Upper lobe of left lung (tissue), 6 donors: ENCODE measurements around the gene KDELR1. TPM values are rescaled to one million over a fixed set of nuclear protein-coding genes. Genes with fewer than 3 reads are reported as not detected.
"Not testable (repeated sequence)": the region's sequence is repeated elsewhere in the genome, so short reads cannot be mapped to it uniquely, and the experiment has no call there.

Experiments used
- ATAC-seq, 2 donors: fragments of 200-7000 bp; cut with Tn5 transposase; one replicate each; pipeline ENCODE4 v1.9.1; 2022; ENCODE audit warnings: mild to moderate bottlenecking in 2 of 2, moderate library complexity in 2 of 2; ENCODE audit not compliant: low FRiP score in 2 of 2
- DNase-seq, 2 donors: peaks; one replicate each; pipeline ENCODE4 v3.0.0-alpha.2; 2019 to 2020
- H3K27ac ChIP-seq, 4 donors: fragments of 200-600 bp; sonication (generic); one replicate each; pipeline ENCODE4 v1.5.1; 2016 to 2019
- H3K27me3 ChIP-seq, 4 donors: fragments of 200-600 bp; sonication (generic); one replicate each; pipeline ENCODE4 v1.5.1; 2017 to 2019
- H3K36me3 ChIP-seq, 4 donors: fragments of 200-600 bp; sonication (generic); one replicate each; pipeline ENCODE4 v1.5.1; 2016 to 2019
- H3K4me1 ChIP-seq, 4 donors: fragments of 200-600 bp; sonication (generic); one replicate each; pipeline ENCODE4 v1.5.1; 2018 to 2019
- H3K4me3 ChIP-seq, 4 donors: fragments of 200-600 bp; sonication (generic); one replicate each; pipeline ENCODE4 v1.5.1; 2017 to 2019; ENCODE audit warnings: mild to moderate bottlenecking in 2 of 4, moderate library complexity in 1 of 4
- H3K9me3 ChIP-seq, 4 donors: fragments of 200-600 bp; sonication (generic); one replicate each; pipeline ENCODE4 v1.5.1; 2018 to 2019
- EP300 ChIP-seq, 4 donors: sonication (generic); formaldehyde crosslinking; IDR thresholded peaks; one replicate each; pipeline ENCODE4 v1.5.1; 2017; ENCODE audit warnings: antibody characterized with exemption in 4 of 4, control low read depth in 2 of 4
- POLR2A ChIP-seq, 4 donors: fragments of 450-650 bp; IDR thresholded peaks; one replicate each; pipeline ENCODE4 v1.5.1; 2016 to 2017; ENCODE audit warnings: antibody characterized with exemption in 4 of 4, mild to moderate bottlenecking in 2 of 4
- POLR2AphosphoS5 ChIP-seq, 2 donors: sonication (generic); formaldehyde crosslinking; IDR thresholded peaks; one replicate each; pipeline ENCODE4 v1.5.1; 2017; ENCODE audit warnings: antibody characterized with exemption in 2 of 2
- WGBS, 2 donors: methylation state at CpG; one replicate each; pipeline ENCODE4 v1.1.5; 2017 to 2018; 5-methylcytosine and 5-hydroxymethylcytosine counted together
- total RNA-seq, 6 donors: library from RNA; depleted of rRNA in 4 of 6; stranded (reverse); fragments of >200 nt in 4 of 6; gene quantifications; one replicate each; pipeline versions ENCODE4 v1.1.0 to v1.2.1, GENCODE V29; 2016 to 2021
- TF ChIP-seq, protein P1 (sequence below), 6 experiments: fragments of 450-650 bp in 4 of 6; fragments of 200-600 bp in 2 of 6; sonication (generic) in 2 of 6; IDR thresholded peaks; one replicate each; pipeline ENCODE4 v1.5.1; 2016 to 2019; ENCODE audit warnings: antibody characterized with exemption in 6 of 6
- donor health status: DM: no; HTN: no; CAD: no; lungs with moderate emphysema.
- donor health status: DM: no; HTN: yes; CAD: no; lungs with severe emphysema.

The KDELR1 gene
- total RNA-seq, 6 donors from 2014 or later: 44.6 to 141 (median 96.8) TPM

- Histone ChIP-seq H3K36me3 (no peaks in the 10 kb centered on the region), H3K27ac (no peak overlapping the region), H3K4me1 (peaks cover 0 to 8% (median 2%) of the 10 kb centered on the region in 4 donors), H3K27me3 (no peaks in the 10 kb centered on the region), H3K4me3 (no peak overlapping the region), H3K9me3 (no peaks in the 10 kb centered on the region)
- no peak for TF ChIP-seq EP300 (IDR thresholded peaks at IDR 0.05)
- TF ChIP-seq, protein P1, sequence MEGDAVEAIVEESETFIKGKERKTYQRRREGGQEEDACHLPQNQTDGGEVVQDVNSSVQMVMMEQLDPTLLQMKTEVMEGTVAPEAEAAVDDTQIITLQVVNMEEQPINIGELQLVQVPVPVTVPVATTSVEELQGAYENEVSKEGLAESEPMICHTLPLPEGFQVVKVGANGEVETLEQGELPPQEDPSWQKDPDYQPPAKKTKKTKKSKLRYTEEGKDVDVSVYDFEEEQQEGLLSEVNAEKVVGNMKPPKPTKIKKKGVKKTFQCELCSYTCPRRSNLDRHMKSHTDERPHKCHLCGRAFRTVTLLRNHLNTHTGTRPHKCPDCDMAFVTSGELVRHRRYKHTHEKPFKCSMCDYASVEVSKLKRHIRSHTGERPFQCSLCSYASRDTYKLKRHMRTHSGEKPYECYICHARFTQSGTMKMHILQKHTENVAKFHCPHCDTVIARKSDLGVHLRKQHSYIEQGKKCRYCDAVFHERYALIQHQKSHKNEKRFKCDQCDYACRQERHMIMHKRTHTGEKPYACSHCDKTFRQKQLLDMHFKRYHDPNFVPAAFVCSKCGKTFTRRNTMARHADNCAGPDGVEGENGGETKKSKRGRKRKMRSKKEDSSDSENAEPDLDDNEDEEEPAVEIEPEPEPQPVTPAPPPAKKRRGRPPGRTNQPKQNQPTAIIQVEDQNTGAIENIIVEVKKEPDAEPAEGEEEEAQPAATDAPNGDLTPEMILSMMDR (IDR thresholded peaks at IDR 0.05): no peak
- 83 to 90% methylated on average over 10 to 11 of the region's 11 CpGs for WGBS, 2 donors
- ATAC-seq (no peak), DNase-seq (no peak)
Observed at GRCh38 chr19:48373567-48373966, 17.8 kb downstream of the KDELR1 start.

- Histone ChIP-seq H3K4me1 (peaks cover 0 to 4% (median under 1%) of the 10 kb centered on the region in 4 donors), H3K36me3 (no peaks in the 10 kb centered on the region), H3K27ac (no peak overlapping the region), H3K27me3 (no peaks in the 10 kb centered on the region), H3K4me3 (no peak overlapping the region), H3K9me3 (no peaks in the 10 kb centered on the region)
- no peak for TF ChIP-seq EP300 (IDR thresholded peaks at IDR 0.05)
- TF ChIP-seq POLR2A (IDR thresholded peaks at IDR 0.05): no peak
- WGBS, 2 donors: 58 to 60% methylated on average over 4 of the region's 4 CpGs
- ATAC-seq: no peak
- DNase-seq: no peak
Observed at GRCh38 chr19:48372904-48373303, 18.4 kb downstream of the KDELR1 start.

DNA sequence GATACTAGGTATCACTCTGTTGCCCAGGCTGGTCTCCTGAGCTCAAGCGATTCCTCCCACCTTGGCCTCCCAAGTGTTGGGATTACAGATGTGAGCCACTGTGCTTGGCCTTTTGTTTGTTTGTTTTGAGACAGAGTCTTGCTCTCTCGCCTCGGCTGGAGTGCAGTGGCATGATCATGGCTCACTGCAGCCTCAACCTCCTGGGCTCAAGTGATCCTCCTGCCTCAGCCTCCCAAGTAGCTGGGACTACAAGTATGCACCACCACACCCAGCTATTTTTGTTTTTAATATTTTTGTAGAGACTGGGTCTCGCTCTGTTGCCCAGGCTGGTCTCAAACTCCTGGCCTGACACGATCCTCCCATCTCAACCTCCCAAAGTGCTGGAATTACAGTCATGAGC is 19.6 kb downstream of the KDELR1 start:
- 97 to 98% methylated on average over 5 of the region's 5 CpGs for WGBS, 2 donors
- not testable (repeated sequence) for H3K27me3 ChIP-seq, H3K27ac ChIP-seq, H3K4me1 ChIP-seq, ATAC-seq, H3K9me3 ChIP-seq, DNase-seq, H3K36me3 ChIP-seq, H3K4me3 ChIP-seq

GRCh38 chr19:48371367-48371766 is 20.0 kb downstream of the KDELR1 start:
- ATAC-seq (no peak), DNase-seq (no peak)
- TF ChIP-seq POLR2A (IDR thresholded peaks at IDR 0.05): no peak
- TF ChIP-seq, protein P1 (IDR thresholded peaks at IDR 0.05): no peak
- TF ChIP-seq POLR2AphosphoS5 (IDR thresholded peaks at IDR 0.05): no peak
- no peak for TF ChIP-seq EP300 (IDR thresholded peaks at IDR 0.05)
- no peak overlapping the region for H3K27ac ChIP-seq
- 65 to 68% methylated on average over 7 of the region's 7 CpGs for WGBS, 2 donors
- no peaks in the 10 kb centered on the region for H3K27me3 ChIP-seq
- no peaks in the 10 kb centered on the region for H3K9me3 ChIP-seq
- no peaks in the 10 kb centered on the region for H3K4me1 ChIP-seq
- H3K4me3 ChIP-seq: no peak overlapping the region
- no peaks in the 10 kb centered on the region for H3K36me3 ChIP-seq

DNA sequence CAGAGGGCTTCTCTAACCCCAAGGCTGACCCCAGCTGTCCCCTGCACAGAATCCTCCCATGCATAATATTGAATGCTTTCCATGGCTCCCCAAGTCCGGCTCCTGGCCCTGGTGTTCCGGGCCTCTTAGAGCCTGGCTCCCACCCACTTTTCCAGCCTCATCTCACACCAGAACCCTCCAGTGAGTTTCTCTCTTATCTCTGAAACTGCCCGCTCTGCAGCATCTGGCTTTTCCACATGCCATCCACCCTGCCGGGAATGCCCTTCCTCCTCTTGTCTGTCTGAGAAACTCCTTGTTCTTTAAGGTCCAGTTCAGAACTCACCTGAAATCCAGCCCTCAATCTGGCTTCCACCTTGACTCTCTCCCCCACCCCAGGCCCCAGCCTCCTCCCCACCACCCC is 20.4 kb downstream of the KDELR1 start:
- no peak overlapping the region for H3K4me3 ChIP-seq
- ATAC-seq (no peak), DNase-seq (no peak)
- H3K36me3 ChIP-seq: no peaks in the 10 kb centered on the region
- TF ChIP-seq POLR2AphosphoS5 (IDR thresholded peaks at IDR 0.05) (no peak), POLR2A (IDR thresholded peaks at IDR 0.05) (no peak), EP300 (IDR thresholded peaks at IDR 0.05) (no peak)
- TF ChIP-seq, protein P1 (IDR thresholded peaks at IDR 0.05): no peak
- H3K4me1 ChIP-seq: no peaks in the 10 kb centered on the region
- no peaks in the 10 kb centered on the region for H3K9me3 ChIP-seq
- no peaks in the 10 kb centered on the region for H3K27me3 ChIP-seq
- H3K27ac ChIP-seq: no peak overlapping the region
- WGBS, 2 donors: 79 to 80% methylated on average over 4 of the region's 4 CpGs

DNA sequence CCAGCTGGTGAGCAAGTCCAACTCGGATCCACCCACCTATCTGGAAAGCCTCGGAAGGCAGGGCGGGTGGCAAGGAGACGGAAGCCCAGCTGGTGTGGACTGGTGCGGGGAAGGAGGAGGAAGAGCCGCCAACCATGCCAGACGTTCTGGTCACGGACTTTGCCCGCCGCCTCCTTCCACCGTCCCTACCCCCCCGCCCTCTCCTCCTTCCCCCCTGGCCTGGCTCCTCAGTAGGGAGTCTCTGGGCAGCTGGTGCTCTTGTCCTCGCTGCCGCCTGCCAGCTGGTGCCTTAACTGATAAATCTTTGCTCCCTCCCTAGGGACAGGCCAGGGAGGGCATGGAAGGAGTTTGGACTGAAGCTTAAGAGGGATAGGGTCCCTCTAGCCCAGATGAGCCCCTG is 22.4 kb downstream of the KDELR1 start:
- Histone ChIP-seq H3K4me3 (no peak overlapping the region), H3K27ac (no peak overlapping the region), H3K9me3 (no peaks in the 10 kb centered on the region), H3K27me3 (no peaks in the 10 kb centered on the region), H3K36me3 (no peaks in the 10 kb centered on the region), H3K4me1 (peaks cover 4 to 8% (median 6%) of the 10 kb centered on the region in 4 donors)
- TF ChIP-seq EP300 (IDR thresholded peaks at IDR 0.05): no peak
- TF ChIP-seq POLR2AphosphoS5 (IDR thresholded peaks at IDR 0.05): no peak
- no peak for TF ChIP-seq POLR2A (IDR thresholded peaks at IDR 0.05)
- TF ChIP-seq, protein P1 (IDR thresholded peaks at IDR 0.05): no peak
- ATAC-seq (no peak), DNase-seq (no peak)
- WGBS, 2 donors: 84 to 85% methylated on average over 12 of the region's 14 CpGs
